Body of pancreas (tissue), 4 donors: ENCODE measurements around the gene RPH3AL.

Experiments used
- CTCF ChIP-seq, 7 experiments: fragments of 450-650 bp in 4 of 7; fragments of 200-600 bp in 3 of 7; sonication (generic) in 3 of 7; IDR thresholded peaks; one replicate each; pipeline ENCODE4 v1.5.1; 2016 to 2019; ENCODE audit warnings: antibody characterized with exemption in 7 of 7
- POLR2A ChIP-seq, 3 donors: fragments of 450-650 bp; IDR thresholded peaks; one replicate each; pipeline ENCODE4 v1.6.1; 2016; ENCODE audit warnings: antibody characterized with exemption in 3 of 3, mild to moderate bottlenecking in 2 of 3

- TF ChIP-seq CTCF (IDR thresholded peaks at IDR 0.05) (no peak), POLR2A (IDR thresholded peaks at IDR 0.05) (no peak)
These were observed 11.7 kb upstream of the RPH3AL start for GRCh38 chr17:364308-364707.
